Subcutaneous adipose tissue (tissue), 4 donors: Measurements from ENCODE around the gene ZBTB22. TPM values are rescaled to one million over a fixed set of nuclear protein-coding genes. Genes with fewer than 3 reads are reported as not detected.

Experiments used
- CTCF ChIP-seq: fragments of 450-650 bp; IDR thresholded peaks from one replicate; pipeline ENCODE4 v1.5.1; 2016; ENCODE audit warnings: low read depth, mild to moderate bottlenecking, control low read depth, antibody characterized with exemption, moderate library complexity
- total RNA-seq, 4 donors: library from RNA; depleted of rRNA; stranded (reverse); fragments of >200 nt; gene quantifications; one replicate each; pipeline ENCODE4 v1.1.0, GENCODE V29; 2016

The ZBTB22 gene
- total RNA-seq, 4 donors from 2014 or later = 5.9 to 16.8 (median 9.0) TPM

GRCh38 chr6:33279971-33280511, 37.5 kb downstream of the ZBTB22 start:
- no peak for TF ChIP-seq CTCF

- TF ChIP-seq CTCF = no peak
Observed at GRCh38 chr6:33279257-33279695, 38.3 kb downstream of the ZBTB22 start.

GRCh38 chr6:33278810-33279209, 38.7 kb downstream of the ZBTB22 start:
- no peak for TF ChIP-seq CTCF

- TF ChIP-seq CTCF = no peak
Observed at GRCh38 chr6:33278392-33278741, 39.2 kb downstream of the ZBTB22 start.

- TF ChIP-seq CTCF = no peak
Observed at GRCh38 chr6:33277663-33278391, 39.7 kb downstream of the ZBTB22 start.

- TF ChIP-seq CTCF = no peak
Observed at GRCh38 chr6:33276864-33277662, 40.5 kb downstream of the ZBTB22 start, which contains the start of gene B3GALT4. Gene B3GALT4, plus strand, starts transcription at chr6:33277123. Its CDS starts 297 bp downstream, at chr6:33277420.

- no peak for TF ChIP-seq CTCF
Observed at GRCh38 chr6:33276581-33276863, 41.0 kb downstream of the ZBTB22 start.
